ENCODE results near the gene SLC27A4. TPM values are rescaled to one million over a fixed set of nuclear protein-coding genes. Genes with fewer than 3 reads are reported as not detected.

Gene SLC27A4
- total and polyA plus RNA-seq, 2 of the 13 experiments (the other 11 are each of a cell fraction or from before 2014, with no cell fraction given), result 10.6 to 18.8 TPM

GRCh38 chr9:128339761-128340690, at the start of gene SLC27A4 (continued):
- TF ChIP-seq, protein P1, sequence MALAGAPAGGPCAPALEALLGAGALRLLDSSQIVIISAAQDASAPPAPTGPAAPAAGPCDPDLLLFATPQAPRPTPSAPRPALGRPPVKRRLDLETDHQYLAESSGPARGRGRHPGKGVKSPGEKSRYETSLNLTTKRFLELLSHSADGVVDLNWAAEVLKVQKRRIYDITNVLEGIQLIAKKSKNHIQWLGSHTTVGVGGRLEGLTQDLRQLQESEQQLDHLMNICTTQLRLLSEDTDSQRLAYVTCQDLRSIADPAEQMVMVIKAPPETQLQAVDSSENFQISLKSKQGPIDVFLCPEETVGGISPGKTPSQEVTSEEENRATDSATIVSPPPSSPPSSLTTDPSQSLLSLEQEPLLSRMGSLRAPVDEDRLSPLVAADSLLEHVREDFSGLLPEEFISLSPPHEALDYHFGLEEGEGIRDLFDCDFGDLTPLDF (CRISPR knock-in tag; IDR thresholded peaks at IDR 0.05), result no peak
- no peak for TF ChIP-seq FOXO4 (CRISPR knock-in tag; conservative IDR thresholded peaks at IDR 0.05)
- peak; percentile 77; the same call in 1 of the 2 replicates for TF ChIP-seq KLF6 (CRISPR knock-in tag; IDR thresholded peaks at IDR 0.05)
- TF ChIP-seq HOXA3 (CRISPR knock-in tag; IDR thresholded peaks at IDR 0.05), result peak; percentile 58; the same call in 1 of the 2 replicates
- no peak for TF ChIP-seq TFE3 (CRISPR knock-in tag; IDR thresholded peaks at IDR 0.05)
- TF ChIP-seq ZNF160 (CRISPR knock-in tag; IDR thresholded peaks at IDR 0.05), result no peak; the same call in 1 of the 2 replicates
- TF ChIP-seq ZNF589 (CRISPR knock-in tag; conservative IDR thresholded peaks at IDR 0.05), result peak; percentile 66; the same call in 1 of the 2 replicates
- peak; percentile 70; the same call in 1 of the 2 replicates for TF ChIP-seq RCOR2 (CRISPR knock-in tag; IDR thresholded peaks at IDR 0.05)
- TF ChIP-seq, protein P2, sequence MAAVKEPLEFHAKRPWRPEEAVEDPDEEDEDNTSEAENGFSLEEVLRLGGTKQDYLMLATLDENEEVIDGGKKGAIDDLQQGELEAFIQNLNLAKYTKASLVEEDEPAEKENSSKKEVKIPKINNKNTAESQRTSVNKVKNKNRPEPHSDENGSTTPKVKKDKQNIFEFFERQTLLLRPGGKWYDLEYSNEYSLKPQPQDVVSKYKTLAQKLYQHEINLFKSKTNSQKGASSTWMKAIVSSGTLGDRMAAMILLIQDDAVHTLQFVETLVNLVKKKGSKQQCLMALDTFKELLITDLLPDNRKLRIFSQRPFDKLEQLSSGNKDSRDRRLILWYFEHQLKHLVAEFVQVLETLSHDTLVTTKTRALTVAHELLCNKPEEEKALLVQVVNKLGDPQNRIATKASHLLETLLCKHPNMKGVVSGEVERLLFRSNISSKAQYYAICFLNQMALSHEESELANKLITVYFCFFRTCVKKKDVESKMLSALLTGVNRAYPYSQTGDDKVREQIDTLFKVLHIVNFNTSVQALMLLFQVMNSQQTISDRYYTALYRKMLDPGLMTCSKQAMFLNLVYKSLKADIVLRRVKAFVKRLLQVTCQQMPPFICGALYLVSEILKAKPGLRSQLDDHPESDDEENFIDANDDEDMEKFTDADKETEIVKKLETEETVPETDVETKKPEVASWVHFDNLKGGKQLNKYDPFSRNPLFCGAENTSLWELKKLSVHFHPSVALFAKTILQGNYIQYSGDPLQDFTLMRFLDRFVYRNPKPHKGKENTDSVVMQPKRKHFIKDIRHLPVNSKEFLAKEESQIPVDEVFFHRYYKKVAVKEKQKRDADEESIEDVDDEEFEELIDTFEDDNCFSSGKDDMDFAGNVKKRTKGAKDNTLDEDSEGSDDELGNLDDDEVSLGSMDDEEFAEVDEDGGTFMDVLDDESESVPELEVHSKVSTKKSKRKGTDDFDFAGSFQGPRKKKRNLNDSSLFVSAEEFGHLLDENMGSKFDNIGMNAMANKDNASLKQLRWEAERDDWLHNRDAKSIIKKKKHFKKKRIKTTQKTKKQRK (IDR thresholded peaks at IDR 0.05; ENCODE audit: low read length), result no peak
- TF ChIP-seq ZNF530 (CRISPR knock-in tag; IDR thresholded peaks at IDR 0.05; ENCODE audit: low read depth), result no peak
- TF ChIP-seq TEF (CRISPR knock-in tag; IDR thresholded peaks at IDR 0.05), result peak; percentile 43; the same call in 1 of the 2 replicates
- no peak for TF ChIP-seq GZF1 (CRISPR knock-in tag; IDR thresholded peaks at IDR 0.05)
- no peak for TF ChIP-seq TBX3 (IDR thresholded peaks at IDR 0.05; ENCODE audit: borderline replicate concordance)
- peak; percentile 94 for TF ChIP-seq ZMYM3 (CRISPR knock-in tag; IDR thresholded peaks at IDR 0.05)
- TF ChIP-seq, protein P3, sequence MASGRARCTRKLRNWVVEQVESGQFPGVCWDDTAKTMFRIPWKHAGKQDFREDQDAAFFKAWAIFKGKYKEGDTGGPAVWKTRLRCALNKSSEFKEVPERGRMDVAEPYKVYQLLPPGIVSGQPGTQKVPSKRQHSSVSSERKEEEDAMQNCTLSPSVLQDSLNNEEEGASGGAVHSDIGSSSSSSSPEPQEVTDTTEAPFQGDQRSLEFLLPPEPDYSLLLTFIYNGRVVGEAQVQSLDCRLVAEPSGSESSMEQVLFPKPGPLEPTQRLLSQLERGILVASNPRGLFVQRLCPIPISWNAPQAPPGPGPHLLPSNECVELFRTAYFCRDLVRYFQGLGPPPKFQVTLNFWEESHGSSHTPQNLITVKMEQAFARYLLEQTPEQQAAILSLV (CRISPR knock-in tag; IDR thresholded peaks at IDR 0.05; ENCODE audit: borderline replicate concordance), result no peak; the same call in 1 of the 2 replicates
- TF ChIP-seq NFATC3 (CRISPR knock-in tag; IDR thresholded peaks at IDR 0.05), result no peak
- TF ChIP-seq ONECUT2 (CRISPR knock-in tag; IDR thresholded peaks at IDR 0.05), result no peak
- peak; percentile 78 for TF ChIP-seq TAF15 (IDR thresholded peaks at IDR 0.05; ENCODE audit: low read depth, low read length, poor library complexity, severe bottlenecking)
- no peak for TF ChIP-seq ZFP82 (CRISPR knock-in tag; IDR thresholded peaks at IDR 0.05; ENCODE audit: borderline replicate concordance)
